GM18519 (cell line): ENCODE results near the gene HPS4.

Experiments used
- ATAC-seq: cut with Tn5 transposase; IDR thresholded peaks from one replicate; pipeline ENCODE4 v1.9.1; 2021; ENCODE audit warnings: mild to moderate bottlenecking, moderate library complexity; ENCODE audit not compliant: unreplicated experiment, low FRiP score

The HPS4 gene

DNA sequence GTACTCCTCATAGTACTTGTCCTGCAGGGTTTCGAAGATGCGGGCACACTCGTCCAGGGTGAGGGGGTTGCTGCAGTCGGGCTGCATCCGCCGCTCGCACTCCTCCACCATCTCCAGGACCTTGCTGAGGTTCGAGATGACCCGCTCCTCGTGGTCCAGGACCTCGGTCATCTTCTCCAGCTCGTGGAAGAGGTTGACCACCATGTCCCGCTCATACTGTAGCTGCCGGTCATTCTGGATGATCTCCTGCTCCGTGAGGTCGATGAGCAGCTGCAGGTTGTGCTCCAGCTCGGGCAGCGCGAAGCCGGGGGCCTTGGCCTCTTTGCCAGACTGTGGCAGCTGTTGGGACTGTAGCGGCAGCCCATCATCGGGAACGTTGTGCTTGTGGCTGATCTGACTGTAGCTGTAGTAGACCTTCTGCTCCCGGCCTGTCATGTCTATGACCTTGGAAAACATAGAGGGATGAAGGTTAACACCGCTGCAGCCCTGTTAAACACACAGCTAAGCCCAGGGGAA lies 15.7 kb upstream of the HPS4 start:
- ATAC-seq = no peak

DNA sequence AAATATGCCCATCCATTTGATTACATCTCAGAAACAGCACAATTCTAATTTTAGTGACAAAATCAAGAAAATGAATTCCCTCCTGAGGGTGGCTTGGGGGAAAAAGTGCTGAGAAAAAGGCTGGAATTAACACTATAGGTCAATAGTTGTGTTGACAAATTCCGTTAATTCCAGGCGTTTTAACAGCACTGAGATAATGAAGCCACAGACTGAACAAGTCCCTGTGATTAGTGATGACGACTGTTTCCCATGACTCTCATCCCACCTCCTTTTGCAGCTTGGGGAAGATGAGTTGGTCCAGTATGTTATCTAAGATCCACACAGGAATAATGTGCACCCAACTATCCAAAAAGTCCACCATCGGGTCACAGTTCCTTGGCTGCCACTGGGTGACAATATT lies 12.9 kb upstream of the HPS4 start:
- ATAC-seq = no peak

DNA sequence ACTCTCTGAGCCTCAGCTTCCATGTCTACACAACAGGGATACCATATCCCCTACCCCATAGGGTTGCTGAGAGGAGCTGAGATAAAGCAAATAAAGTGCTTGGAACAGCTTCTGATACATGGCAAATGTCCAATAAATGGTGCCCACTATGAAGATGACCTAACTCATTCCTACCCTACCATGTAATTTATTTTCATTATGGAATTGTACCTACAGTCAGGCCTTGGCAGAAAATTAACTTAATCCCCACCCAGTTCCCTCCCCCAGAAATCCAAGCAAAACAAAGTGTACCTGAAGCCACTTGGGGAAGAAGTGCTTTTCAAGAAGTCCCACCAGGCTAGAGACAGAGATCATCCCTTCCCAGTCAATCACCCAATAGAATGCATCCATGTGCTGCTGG lies 10.9 kb upstream of the HPS4 start:
- no peak for ATAC-seq

DNA sequence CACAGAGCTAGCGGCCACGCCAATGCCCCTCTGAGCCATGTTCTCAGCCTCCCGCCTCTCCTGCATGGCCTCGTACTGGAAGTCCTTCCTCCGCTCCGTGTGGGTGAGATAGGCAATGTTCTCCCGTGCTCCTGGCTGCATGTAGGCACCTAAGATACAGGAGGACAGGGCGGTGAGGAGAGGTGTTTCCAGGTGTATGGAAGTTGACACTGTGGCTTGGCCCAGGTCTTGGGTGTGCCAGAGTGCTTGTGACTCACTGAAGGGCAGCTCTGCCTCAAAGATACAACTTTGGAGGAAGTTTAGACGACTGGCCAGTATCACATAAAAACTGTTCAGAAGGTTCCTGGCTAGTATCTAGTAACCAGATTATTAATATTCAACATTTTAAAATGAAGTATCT lies 8.6 kb upstream of the HPS4 start:
- no peak for ATAC-seq

DNA sequence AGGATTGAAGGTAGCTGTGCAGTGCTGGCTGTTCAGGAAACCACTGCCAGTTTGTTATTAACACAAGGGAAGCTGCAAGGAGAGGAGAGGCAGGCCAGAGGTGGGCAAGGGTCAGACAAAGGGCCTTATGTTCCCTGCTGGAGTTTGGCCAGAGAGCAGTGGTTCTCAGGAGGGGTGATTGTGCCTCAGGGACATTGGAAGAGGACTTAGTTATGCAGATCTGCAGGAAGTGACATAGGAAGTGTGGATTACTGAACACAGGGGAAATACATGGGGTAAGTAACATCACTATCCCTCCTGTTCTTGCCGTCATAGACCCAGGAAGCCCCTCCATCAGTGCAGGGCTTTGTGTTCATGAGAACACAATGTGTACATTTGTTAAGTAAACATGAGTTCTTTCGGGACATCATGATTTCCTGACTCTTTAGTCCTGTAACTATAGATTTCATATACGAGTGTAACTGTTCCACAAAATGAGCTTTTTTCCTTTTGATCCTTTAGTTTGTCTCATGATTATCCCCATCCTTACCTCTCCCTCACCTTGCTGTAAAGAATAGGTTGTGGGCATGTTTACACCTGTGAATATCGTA lies 6.0 kb upstream of the HPS4 start:
- ATAC-seq = no peak

DNA sequence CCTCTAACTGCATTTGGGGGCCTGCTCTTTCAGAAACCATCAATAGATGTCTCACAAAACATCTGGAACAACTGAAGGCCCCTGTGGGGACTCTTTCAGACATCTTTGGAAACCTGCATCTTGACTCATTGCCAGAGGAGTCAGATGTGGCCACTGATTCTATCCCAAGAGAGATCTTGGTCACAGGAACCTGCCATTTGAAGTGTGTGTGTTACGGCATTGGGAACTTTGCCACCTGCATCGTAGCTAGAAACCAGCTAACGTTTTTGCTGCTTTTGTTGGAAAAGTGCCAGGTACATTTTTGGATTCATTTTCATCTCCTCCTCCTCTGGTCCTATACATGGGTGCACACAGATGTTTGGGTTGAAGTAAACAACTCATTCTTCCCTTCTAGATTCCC lies 4.4 kb upstream of the HPS4 start:
- no peak for ATAC-seq

DNA sequence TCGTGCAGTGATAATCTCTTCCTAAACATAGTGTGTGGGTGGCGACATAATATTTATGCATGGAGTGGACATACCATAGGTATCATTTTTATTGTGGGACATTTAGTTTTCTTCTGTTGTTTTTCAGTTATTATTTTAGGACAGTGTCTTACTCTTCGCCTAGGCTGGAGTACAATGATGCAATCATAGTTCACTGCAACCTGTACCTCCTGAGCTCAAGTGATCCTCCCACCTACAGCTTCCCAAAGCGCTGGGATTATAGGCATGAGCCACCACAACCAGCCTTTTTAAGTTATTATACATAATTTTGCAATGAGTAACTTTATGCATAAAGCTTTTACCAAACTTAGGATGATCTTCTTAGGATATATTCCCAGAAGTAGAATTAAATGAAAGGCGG lies 2.8 kb upstream of the HPS4 start:
- ATAC-seq = no peak

DNA sequence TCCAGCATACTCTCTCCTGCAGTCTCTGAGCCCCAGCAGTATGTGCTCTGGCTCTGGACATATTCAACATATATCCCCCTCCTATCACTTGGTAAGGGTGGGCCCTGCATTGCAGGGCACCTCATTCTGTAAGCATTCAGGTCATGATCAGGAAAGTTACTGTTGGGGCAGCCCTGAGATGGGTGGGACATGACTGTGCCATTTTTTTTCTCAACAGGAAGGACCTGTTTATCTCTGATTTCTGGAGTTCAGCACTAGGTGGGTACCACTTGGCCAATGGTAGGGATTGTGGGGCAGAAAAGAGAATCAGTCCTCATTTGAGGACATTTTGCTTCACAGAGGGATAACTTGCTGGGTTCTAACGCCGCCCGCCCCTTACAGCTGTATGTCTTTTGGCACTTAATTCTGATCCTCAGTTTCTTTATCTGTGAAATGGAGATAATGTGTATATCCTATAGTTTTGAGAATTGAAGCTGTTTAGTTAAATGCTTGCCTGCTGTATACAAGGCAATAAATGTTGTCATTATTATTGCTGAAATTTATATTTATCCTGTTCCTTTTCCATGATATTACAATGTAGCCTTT lies 2.3 kb upstream of the HPS4 start:
- ATAC-seq = no peak

DNA sequence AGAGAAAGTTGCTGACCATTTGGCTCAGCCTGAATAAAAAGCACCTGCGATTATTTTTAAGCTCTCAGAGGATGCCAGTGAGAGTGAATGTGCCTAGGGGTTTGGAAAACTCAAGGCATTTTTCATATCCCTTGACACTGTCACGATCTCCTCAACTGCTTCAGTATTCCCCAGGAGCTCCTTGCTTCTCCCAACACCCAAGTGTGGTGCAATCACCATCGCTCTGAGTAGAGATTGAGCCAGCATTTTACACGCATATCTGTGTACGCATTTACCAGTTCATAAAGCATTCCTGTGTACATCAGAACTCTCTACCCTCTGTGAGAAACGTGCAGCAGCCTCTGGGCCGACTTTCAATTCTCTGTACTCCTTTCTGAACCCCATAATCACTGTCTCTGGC lies 1.4 kb upstream of the HPS4 start:
- no peak for ATAC-seq

DNA sequence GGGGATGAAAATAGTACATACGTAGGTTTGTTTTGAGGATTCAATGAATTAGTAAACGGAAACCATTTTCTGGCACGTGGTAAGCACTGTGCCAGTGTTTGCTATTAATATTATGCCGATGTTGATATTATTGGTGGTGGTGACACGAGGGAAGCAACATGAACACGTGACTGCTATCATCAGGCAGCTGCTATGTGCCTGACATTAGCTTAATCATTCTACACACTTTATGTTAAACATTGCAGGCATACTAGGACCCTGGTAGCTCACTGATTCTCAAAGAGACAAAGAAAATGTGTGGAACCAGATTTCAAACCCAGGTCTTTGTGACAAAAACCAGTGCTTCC lies 750 bp upstream of the HPS4 start:
- ATAC-seq = no peak

DNA sequence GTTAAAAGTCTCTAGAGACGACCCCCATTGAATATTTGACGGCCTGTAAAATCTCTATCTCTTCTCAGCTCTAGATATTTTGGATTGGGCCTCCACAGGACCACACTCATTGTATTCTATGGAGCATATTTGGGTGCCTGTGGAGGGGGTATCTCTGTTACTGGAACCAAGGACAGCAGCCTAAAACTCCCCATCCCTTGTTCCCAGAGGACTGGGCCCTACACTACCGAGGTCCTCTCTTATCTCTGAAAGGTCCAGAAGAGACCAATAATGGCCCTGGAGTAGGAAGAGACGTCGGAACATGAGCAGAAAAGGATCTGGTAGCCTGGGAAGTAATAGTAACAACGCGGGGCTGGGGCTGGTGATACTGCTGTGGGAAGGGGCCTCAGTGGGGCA lies 542 bp downstream of the HPS4 start:
- ATAC-seq = no peak

DNA sequence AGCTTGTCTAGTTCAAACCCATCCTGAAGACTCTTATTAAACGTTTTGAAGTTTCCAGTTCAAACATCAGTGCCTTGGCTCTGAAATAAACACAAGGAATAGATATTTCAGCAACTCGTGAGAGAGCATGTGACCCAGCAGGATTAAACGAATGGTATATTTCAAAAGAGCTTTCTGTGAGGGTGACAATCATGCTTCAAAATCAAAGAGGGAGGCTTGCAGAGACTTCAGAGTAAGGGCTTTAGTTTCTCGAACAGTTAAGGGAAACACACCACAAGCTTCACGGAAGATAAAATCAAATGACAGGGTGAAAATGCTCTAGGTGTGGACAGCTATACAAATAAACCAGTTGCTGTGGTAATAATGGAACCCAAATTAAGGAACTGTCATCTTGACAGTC lies 1.4 kb downstream of the HPS4 start:
- ATAC-seq = no peak

DNA sequence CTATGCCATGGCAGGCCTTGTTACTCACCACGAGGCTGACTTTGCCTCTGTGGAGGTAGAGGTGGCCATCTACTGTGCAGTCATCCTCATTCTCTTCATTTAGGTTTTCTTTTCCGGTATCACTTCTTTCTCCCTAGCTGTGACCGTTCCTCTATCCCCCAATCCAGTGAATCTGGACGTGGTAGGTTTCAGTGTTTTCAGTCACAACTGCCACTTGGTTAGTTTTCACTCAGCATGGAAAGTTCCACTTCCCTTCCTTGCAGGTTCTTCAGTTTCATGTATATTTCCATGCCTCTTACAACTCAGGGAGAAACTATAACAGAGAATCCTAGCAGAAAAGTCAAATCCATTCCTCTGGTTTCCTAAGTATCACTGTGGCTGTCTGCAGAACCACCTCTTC lies 1.9 kb downstream of the HPS4 start:
- no peak for ATAC-seq

DNA sequence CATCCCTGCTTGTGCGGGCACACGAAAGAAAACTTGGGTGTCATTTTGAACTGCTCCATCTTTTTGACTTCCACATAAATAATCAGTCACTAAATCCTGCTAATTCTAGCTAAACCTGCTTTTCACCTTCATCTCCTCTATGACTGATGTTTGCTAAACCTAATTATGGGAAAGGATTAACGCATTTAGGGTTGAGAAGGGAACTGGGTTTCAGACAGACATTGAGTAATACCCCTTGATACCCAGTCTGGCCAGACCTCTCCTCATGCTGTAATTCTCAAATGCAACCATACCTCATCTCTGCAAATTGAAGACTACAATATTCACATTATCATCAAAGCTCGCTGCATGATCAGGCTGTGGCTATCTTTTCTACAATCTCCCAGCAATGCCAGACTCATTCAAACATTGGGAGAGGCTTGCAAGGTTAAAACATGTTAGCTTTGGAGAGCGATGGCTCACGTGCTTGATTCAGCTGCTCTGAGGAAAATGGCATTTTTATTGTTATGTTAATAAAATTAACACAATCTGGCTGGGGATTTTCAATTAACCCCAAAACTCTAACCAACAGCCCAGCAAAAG lies 2.4 kb downstream of the HPS4 start:
- no peak for ATAC-seq

DNA sequence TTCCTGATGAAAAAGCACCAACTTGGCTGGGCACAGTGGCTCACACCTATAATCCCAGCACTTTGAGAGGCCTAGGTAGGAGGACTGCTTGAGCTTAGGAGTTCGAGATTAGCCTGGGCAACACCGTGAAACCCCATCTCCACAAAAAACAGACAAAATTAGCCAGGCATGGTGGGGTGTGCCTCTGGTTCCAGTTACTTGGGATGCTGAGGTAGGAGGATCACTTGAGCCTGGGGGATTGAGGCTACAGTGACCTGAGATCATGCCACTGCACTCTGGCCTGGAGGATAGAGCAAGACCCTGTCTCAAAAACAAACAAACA lies 3.0 kb downstream of the HPS4 start:
- ATAC-seq = no peak

DNA sequence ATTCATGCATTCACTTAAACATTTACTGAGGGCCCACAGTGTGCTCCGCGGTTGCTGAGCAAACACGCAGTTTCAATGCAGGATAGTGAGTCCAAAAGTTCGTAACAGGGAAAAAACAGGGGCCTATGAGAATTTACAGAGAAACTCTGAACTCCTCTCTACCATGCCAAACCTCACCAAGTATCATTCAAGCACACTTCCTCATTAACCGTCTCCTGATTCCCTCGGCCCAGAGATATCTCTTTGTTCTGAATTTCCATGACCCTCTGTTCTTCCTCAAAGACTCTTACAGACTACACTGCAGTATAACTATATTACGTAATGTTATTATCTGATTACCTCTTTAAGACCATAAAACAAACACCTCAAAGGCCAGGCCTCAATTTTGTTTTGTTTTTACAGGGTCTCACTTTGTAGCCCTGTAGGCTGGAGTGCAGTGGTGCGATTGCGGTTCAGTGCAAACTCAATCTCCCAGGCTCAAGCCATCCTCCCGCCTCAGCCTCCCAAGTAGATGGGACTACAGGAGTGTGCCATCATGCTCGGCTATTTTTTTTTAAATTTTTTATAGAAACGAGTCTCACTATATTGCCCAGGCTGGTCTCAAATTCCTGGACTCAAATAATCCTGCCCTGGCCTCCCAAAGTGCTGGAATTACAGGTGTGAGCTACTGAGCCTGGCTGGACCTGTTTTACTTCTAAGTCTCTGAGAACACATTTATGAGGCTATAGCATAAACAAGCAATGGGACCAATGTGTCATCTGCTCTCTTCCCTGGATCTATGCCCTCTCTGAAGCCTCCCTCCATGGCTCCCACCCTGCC lies 3.6 kb downstream of the HPS4 start:
- ATAC-seq = no peak

DNA sequence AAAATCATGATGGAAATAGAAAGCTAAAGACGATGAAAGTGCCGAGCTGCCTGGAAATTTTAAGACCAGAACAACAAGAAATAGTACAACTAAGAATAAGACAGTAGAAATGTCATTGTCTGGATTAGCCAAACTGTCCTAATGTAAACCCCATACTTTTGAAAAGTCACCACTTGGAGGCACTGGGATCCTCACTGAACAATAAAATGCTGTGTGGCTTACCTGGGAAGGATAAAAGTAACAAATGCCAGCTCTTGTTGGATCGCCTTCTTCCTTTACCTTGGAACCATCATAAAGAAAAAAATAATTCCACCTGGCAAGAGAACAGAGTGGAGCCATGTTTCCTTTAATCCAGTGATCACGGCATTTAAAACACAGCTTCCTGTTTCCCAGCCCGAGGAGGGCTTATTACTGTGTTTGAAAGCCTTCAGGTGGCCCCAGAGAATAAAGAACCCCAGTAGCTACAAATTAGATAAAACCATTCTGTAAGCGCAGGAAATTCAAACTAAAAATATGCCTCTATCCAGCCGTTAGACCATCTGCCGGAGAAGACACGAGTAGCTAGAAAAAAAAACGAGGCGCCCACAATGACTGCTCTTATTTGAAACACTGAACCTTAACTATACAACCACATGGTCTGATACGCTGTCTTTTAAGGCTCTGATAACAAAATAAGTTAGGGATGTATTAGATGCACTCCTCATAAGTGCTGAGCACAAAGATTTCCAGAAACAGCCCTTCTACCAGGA lies 4.4 kb downstream of the HPS4 start:
- no peak for ATAC-seq

DNA sequence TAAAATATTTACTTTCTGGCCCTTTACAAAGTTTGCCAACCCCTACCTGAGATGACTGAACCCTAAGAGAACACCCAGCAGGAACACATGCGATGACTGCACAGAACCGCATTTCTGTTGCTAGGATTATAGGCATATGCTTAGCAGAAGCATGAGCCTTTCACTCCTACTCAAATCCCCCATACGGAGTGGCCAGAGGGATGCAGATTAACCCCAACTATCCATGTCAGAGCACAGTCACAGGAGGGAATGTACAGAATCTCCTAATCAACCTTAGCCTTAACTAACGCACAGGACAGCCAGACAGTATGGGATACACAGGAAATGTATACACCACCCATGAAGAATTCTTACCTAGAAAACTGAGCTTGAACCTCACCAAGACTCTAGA lies 6.2 kb downstream of the HPS4 start:
- no peak for ATAC-seq

DNA sequence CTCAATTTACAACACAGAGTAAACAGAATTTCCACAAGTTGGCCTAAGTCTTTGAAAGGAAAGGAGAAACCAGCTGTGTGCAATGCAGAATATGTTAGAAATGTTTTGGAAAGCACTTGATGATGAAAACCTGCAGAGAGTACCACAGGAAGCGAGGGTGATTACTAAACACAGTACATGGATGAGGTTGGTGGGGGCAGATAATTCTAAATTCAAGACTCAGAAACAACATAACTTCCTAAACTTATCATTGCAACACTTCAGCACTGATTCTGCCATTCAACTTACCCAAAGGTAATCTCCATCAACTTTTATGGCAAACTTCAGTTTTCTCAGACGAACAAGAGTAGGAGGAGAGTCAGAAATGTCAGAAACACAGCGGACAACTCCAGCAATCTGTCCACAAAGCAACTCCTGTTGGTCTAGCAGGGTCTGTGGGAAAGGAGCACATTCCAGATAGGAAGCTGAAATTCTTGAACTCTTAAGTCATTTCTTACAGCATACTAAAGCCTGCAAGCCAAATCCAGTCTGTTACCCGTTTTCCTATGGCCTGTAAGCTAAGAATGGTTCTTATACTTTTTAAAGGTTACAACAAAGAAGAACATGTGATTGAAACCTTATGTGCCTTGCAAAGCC lies 6.8 kb downstream of the HPS4 start:
- ATAC-seq = no peak

DNA sequence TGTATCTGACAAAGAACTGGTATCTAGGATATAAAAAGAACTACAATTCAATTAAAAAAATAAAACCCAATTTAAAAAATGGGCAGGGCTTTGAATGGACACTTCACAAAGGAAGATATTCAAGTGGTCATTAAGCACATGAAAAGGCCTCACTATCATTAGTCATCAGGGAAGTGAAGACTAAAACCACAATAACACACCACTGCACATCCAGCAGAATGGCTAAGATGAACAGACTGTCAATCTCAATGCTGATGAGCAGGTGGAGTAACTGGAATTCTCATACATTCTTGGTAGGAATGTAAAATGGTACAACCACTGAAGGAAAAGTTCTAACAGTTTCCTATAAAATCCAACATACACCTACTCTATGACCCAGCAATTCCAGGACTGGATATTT lies 8.9 kb downstream of the HPS4 start:
- no peak for ATAC-seq

DNA sequence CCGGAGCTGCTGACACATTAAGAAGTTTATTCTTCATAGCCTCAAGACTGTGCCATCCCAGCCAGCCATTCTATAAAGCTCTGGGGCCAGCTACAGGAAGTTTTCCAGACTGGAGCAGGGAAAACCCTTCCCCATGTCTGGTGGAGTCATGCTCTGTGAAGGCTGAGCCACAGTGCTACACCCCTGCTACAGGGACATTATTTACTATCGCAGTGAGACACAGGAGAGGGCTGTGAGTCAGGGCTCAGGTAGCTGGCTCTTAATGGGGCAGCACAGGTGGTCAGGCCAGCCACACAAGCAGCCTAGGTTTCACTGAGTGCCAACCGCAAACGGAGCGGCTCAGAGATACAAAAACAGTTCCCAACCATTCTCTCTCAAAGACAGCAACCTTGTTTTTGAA lies 12.1 kb downstream of the HPS4 start:
- ATAC-seq = no peak
